ENCODE results near the gene NDUFA11.
A peak's percentile ranks its signal among the peaks of the same experiment; 100 is the strongest.
"Not testable (repeated sequence)": the region's sequence is repeated elsewhere in the genome, so short reads cannot be mapped to it uniquely, and the experiment has no call there.

DNA sequence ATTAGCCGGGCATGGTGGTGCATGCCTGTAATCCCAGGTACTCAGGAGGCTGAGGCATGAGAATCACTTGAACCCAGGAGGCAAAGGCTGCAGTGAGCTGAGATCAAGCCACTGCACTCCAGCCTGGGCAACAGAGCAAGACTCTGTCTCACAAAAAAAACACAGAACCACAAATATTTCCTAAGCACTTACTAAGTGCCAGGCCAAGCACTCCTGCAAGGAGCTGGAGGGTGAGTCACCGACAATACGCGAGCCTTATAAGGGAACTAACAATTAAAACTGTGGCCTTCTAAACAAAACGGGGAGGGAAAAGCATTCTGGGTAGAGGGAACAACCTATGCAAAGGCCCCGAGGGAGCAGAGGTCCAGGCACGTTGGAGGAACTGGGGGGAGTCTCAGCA, 29.1 kb downstream of the NDUFA11 start:
- TF ChIP-seq, protein P1, sequence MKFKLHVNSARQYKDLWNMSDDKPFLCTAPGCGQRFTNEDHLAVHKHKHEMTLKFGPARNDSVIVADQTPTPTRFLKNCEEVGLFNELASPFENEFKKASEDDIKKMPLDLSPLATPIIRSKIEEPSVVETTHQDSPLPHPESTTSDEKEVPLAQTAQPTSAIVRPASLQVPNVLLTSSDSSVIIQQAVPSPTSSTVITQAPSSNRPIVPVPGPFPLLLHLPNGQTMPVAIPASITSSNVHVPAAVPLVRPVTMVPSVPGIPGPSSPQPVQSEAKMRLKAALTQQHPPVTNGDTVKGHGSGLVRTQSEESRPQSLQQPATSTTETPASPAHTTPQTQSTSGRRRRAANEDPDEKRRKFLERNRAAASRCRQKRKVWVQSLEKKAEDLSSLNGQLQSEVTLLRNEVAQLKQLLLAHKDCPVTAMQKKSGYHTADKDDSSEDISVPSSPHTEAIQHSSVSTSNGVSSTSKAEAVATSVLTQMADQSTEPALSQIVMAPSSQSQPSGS (tag by site-specific recombination; IDR thresholded peaks at IDR 0.05; ENCODE audit: low read depth) = not testable (repeated sequence)
- TF ChIP-seq SP7 (tag by site-specific recombination; IDR thresholded peaks at IDR 0.05) = peak; percentile 28; the same call in 1 of the 2 replicates
- not testable (repeated sequence) for TF ChIP-seq ZNF10 (tag by site-specific recombination; IDR thresholded peaks at IDR 0.05); ZNF24 (tag by site-specific recombination; IDR thresholded peaks at IDR 0.05); ZNF341 (tag by site-specific recombination; IDR thresholded peaks at IDR 0.05; ENCODE audit: low read depth); ZNF121 (tag by site-specific recombination; IDR thresholded peaks at IDR 0.05); MZF1 (tag by site-specific recombination; IDR thresholded peaks at IDR 0.05; ENCODE audit: borderline replicate concordance); YY2 (tag by site-specific recombination; IDR thresholded peaks at IDR 0.05); ZNF514 (tag by site-specific recombination; IDR thresholded peaks at IDR 0.05); ZBTB20 (tag by site-specific recombination; IDR thresholded peaks at IDR 0.05)
- TF ChIP-seq, protein P2, sequence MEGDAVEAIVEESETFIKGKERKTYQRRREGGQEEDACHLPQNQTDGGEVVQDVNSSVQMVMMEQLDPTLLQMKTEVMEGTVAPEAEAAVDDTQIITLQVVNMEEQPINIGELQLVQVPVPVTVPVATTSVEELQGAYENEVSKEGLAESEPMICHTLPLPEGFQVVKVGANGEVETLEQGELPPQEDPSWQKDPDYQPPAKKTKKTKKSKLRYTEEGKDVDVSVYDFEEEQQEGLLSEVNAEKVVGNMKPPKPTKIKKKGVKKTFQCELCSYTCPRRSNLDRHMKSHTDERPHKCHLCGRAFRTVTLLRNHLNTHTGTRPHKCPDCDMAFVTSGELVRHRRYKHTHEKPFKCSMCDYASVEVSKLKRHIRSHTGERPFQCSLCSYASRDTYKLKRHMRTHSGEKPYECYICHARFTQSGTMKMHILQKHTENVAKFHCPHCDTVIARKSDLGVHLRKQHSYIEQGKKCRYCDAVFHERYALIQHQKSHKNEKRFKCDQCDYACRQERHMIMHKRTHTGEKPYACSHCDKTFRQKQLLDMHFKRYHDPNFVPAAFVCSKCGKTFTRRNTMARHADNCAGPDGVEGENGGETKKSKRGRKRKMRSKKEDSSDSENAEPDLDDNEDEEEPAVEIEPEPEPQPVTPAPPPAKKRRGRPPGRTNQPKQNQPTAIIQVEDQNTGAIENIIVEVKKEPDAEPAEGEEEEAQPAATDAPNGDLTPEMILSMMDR (tag by site-specific recombination; IDR thresholded peaks at IDR 0.05) = not testable (repeated sequence)
- TF ChIP-seq, protein P3, sequence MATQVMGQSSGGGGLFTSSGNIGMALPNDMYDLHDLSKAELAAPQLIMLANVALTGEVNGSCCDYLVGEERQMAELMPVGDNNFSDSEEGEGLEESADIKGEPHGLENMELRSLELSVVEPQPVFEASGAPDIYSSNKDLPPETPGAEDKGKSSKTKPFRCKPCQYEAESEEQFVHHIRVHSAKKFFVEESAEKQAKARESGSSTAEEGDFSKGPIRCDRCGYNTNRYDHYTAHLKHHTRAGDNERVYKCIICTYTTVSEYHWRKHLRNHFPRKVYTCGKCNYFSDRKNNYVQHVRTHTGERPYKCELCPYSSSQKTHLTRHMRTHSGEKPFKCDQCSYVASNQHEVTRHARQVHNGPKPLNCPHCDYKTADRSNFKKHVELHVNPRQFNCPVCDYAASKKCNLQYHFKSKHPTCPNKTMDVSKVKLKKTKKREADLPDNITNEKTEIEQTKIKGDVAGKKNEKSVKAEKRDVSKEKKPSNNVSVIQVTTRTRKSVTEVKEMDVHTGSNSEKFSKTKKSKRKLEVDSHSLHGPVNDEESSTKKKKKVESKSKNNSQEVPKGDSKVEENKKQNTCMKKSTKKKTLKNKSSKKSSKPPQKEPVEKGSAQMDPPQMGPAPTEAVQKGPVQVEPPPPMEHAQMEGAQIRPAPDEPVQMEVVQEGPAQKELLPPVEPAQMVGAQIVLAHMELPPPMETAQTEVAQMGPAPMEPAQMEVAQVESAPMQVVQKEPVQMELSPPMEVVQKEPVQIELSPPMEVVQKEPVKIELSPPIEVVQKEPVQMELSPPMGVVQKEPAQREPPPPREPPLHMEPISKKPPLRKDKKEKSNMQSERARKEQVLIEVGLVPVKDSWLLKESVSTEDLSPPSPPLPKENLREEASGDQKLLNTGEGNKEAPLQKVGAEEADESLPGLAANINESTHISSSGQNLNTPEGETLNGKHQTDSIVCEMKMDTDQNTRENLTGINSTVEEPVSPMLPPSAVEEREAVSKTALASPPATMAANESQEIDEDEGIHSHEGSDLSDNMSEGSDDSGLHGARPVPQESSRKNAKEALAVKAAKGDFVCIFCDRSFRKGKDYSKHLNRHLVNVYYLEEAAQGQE (tag by site-specific recombination; IDR thresholded peaks at IDR 0.05) = not testable (repeated sequence)
